GM10266 (cell line): ENCODE data around the gene TAAR9.

Experiments
- DNase-seq: peaks from one replicate; pipeline ENCODE4 v3.0.0; 2012; ENCODE audit errors: extremely low spot score
- CTCF ChIP-seq: IDR thresholded peaks from 2 replicates; pipeline ENCODE4 v1.5.1; 2012; ENCODE audit warnings: mild to moderate bottlenecking, low read depth; ENCODE audit not compliant: control insufficient read depth, insufficient read depth; ENCODE audit errors: missing control alignments

Gene TAAR9

DNA sequence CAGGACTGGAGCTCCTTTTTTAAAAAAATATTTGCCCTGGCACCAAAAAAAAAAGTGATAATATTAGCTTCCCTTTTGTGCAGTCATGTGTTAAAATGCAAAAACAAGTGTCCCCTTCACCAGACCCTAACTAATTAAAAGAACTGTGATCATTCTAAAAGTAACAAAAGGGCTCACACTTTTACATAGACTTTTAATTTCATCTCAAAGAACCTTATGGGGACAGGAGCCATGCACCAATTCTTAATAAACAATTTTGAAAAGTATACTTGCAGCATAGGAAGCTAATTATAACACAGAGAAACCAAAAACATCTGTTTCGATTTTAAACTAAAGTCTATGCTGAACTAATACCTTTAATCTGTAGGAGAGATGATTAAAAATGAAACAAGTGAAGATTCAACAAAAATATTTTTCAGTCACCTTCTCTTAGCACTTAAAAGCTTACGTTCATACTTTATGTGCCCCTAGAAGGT is 42.4 kb upstream of the TAAR9 start:
- no peak for TF ChIP-seq CTCF
- DNase-seq = peak; percentile 23

DNA sequence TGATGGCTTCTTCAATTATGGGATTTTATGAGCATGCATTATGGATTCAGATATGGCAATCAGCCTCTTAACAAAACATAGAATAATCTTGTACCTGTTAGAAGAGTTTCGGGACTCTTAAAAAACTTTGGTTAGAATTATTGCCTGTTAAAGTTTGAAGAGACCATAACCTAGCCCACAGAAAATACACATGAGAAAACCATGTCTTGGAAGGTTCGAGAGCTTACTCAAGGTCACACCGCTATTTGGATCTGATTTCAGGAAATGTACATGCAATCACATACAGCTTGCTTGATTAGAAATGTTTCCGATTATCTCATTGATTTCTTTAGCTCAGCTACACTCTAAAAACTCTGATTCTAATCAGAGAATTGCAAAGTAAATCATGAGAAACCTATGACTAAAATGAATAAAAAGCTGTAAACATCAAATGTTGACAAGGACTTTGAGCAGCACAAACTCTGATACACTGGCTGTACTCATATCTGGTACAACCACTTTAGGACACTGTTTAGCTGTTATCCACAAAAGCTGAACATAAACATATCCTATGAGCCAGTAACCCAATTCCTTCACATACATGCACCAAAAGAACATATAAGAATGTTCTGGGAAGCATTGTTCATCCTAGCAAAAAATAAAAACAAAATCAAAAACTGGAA is 41.4 kb upstream of the TAAR9 start:
- TF ChIP-seq CTCF = no peak

GRCh38 chr6:132498638-132499037 is 39.4 kb upstream of the TAAR9 start:
- DNase-seq = no peak
- no peak for TF ChIP-seq CTCF

More for the DNA sequence above, 41.4 kb upstream of the TAAR9 start:
- no peak for DNase-seq

DNA sequence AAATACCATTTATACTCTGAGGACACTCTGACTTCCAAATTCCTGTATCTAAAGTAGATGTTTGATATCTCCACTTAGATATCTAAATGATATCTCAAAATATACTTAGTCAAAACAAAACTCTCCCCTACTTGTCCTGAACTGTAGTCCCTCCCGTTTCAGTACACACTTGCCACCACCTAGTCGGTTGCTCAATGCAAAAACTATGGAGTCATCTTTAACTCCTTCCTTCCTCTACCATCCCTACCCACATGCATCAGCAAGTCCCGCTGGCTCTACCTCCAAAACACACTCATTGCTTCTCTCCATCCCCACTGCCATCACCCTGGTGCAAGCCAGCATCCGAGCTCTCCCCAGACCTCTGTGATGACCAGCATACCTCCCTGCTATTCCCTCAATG is 38.3 kb upstream of the TAAR9 start:
- no peak for DNase-seq
- TF ChIP-seq CTCF = no peak

- no peak for DNase-seq
Measured at GRCh38 chr6:132504757-132505156, 33.3 kb upstream of the TAAR9 start.

DNA sequence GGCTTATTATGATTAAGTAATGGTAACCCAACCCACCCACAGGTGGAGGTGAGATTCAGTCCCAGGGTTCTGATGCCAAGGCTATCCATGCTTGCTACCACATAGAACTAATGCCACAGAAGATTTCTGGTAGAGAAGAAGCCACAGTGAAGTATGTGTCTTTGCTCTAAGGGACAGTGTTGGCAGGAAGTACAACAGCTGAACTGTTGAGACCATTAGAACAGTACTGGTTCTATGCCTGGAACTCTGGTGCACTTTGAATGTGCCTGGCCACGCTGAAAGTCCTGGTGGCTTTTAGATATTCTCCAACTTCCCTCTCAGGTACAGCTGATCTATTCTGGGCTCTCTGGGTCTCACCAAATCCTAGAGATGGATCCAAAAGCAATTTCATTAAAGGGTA is 32.9 kb upstream of the TAAR9 start:
- no peak for TF ChIP-seq CTCF
- no peak for DNase-seq

More at GRCh38 chr6:132504757-132505156, 33.3 kb upstream of the TAAR9 start:
- no peak for TF ChIP-seq CTCF

DNA sequence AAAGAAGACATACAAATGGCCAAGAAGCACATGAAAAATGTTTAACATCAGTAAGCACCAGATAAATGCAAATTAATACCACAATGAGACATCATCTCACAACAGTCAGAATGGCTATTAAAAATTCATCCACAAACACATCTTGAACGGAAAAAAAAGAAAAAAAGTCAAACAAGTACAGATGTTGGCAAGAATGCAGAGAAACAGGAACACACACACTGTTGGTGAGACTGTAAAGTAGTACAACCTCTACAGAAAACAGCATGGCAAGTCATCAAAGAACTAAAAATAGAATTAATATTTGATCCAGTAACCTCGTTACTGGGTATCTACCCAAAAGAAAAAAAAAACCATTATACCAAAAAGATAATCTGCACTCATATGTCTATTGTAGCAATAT is 31.6 kb upstream of the TAAR9 start:
- TF ChIP-seq CTCF = no peak
- no peak for DNase-seq
